DMS79 (cell line): Measurements from ENCODE around the gene GLI2.

Experiments used
- DNase-seq: peaks from one replicate; lab custom pipeline; 2025; lab: John Stamatoyannopoulos, UW

Gene GLI2

DNA sequence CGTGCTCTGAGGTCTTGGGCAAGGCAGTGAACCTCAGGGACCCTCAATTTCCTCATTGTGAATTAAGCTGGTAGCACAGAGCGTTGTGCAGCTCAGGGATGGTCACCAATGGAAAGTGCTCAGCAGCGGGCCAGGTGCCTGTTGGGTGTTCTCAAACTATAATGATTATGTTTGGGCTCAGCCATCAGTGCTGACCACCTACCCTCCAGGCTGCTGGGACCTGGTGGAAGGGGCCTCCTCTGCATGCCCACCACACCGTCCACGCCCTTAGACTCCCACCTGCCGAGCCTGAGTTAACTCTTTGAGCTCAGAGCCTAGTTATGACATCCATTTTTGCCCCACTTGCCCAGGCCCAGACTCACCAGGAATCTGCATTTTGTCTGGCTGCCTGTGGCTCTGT, 35.0 kb downstream of the GLI2 start:
- DNase-seq: no peak

DNA sequence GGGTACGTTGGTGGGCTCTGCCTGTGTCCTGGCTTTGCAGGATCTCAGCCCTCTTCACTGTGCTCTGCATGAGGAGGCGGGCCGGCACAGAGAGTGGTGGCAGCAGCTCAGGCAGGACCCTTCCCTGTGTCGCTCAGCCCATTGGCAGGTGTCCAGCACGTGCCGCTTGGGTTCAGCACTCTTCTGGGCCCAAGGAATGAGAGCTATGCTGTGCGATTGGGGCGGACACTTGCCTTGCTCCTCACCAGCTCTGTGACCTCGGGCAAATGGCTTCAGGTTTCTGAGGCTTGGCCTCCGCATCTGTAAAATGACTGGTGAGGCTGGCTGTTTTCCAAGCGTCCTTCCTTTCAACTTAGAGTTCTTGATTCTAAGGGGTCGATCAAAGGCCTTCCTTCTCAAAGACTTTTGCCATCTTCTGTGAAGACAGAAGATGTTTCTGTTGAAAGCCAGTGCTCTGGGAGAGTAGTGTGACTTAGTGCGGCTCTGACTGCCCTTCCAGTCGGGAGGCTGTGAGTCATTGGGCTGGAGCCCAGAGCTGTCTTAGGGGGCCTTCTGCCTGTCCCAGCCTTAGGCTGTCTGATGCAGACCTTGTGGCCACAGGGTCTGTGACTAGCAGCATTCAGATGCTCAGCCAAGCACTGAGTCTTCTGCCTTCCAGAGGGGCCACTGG, 35.6 kb downstream of the GLI2 start:
- DNase-seq: no peak

DNA sequence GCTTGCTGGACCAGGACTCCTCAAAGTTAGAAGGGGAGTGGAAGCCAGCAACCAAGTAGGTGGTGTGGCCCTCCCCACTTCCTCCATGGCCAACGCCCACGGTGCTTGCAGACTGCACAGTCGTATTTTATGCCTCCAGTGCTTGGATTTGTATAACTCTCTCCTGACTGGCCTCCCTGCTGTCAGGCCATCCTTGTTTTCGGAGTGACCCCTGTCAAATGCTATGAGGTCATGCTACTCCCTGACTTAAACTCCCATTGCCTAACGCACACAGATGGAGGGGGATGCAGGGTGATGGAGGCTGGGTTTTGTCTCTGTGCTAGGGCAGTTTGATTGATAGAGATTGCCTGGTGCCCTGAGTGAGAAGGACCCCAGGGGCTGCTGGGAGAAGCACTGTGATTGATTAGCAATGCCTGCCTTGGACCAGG, 36.1 kb downstream of the GLI2 start:
- DNase-seq: no peak

DNA sequence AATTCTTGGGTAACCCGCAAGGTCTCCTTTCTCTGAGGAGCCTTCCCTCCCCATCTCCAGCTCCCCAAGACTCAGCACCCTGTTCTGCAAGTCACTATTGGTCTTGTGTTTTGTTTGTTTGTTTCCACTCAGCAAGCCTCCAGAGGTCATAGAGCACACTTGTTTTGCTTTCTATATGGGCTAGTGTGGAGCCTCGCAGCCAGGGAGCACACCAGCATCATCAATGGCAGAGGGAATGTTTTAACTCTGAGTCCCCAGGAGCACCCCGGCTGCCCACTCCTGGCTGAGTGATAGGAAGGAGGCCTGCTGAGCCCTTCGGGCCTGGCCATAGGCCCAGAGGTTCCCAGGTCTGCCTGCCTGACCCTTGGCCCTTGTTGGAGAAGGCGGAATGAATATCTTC, 36.6 kb downstream of the GLI2 start:
- DNase-seq: no peak

DNA sequence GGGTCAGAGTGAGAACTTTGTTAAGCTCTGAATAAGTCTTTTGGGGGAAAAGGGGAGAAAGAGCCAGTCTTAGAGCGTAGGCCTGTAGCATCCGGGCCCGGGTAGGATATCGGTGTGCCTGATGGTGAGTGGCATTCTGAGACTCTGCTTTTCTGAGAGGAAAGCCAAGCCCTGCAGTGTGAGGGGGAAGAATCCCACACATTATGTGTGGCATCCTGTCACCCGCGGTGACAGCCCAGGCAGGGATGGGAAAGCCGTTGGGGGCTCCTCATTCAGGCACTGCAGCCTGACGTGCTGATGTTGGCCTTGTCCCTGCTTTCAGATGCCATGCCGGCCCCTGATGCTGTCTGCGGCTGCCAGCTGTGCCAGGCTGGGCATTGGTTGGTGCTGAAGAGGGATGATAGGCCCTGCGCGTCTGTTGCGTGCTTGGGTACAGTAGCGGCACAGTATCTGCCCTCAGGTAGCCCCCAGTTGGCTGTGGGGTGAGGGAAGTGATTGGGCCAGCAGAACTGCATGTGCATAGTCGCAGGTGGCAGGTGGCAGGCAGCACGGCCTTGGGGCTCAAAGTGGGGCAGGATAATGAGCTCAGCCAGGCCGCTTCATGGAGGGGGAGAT, 37.6 kb downstream of the GLI2 start:
- no peak for DNase-seq

DNA sequence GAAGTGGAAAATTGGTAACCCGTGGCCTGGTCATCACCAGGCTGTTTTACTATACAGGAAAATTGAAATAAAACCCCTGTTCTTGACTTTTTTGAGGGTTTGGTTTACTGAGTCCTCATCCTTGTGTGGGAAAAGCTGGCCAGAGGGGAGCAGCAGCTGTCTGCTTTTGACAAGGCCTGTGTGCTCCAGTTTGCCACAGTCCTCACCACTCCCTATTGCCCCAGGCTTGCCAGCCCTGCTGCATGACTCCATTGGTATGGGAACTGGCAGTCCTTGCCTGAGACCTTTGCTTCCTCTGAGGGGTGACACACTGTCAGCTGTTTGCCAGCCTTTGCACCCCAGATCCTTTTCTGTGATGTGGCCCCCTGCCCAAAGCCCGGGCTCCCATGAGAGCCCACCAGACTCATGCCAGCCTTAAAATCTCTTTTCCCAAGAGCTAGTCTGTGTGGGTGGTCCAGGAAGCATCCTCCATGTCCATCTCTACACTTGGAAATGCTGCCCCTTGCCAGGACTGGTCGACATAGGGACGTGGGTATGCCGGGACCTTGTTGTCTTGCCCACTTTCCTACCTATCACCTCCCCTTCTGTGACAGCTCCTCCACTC, 39.0 kb downstream of the GLI2 start:
- no peak for DNase-seq

DNA sequence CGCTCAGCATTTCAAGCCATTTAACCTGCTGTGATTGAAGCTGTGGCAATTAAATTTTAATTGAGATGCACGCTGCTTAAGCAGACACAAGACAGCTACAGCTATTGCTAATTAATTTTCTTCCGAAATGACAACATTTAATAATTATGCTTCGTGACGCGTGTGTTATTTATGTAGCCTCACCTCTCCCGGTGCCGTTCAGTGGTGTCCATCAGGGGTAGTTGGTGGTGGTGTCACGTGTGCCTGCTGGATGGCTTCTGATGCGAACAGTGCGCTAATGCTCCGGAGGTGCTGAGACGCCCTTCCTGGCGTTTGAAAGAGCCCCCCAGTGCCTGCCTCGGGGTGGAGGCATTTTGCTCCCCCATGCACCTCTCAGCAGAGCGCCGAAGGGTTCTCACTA, 39.5 kb downstream of the GLI2 start:
- DNase-seq: no peak

DNA sequence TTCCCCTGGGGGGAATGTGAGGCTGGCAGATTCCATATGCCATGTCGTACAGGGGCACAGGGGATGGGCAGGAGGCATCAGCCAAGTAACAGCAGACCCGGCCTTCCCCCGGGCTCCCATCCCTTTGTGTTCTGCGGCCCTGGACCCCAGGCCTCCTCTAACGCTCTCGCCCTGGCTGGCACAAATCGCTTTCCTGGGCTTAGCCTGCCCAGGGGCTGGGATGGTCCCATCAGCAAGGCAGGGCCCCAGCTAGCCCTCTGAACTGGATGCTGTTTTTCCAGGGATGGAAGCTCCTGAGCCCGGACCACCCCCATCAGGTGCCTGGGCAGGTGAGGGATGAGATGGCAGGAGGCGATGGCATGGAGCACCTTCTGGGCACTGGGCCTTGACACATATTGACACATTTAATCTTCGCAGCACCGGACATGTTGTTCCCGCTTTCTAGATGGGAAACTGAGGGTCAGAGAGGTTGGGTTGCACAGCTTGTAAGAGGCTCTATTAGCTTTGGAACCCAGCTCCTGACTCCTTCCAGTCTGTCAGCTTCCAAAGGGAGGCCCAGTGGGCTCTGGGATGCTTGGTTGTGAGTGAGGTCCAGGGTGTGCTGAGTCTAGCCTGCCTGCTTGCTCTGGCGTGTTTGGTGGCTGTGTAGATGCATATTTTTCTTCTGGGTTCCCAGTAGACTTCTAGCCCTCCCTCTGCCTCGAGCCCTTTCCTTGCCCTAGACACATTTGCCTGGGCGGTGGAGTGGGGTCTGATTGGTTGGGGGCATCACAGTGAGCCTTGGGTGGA, 40.3 kb downstream of the GLI2 start:
- DNase-seq: no peak

DNA sequence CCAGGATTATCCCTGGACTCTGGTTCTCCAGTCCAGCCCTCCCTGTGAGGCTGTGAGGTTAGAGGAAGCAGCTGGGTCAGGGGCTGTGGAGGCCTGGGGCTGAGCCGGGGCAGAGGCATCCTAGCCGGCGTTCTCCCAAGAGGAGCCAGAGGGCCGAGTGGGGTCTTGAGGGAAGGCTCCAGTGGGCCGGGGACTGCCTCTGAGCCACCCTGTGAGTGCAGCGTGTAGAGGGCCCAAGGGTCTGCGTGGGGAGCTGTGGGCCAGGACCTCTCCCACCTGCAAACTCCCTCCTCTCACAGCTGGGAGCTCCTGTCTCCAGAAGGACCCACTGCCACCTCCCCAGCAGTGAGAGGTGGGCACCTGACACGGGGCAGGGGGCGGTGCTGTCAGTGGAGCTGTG, 41.0 kb downstream of the GLI2 start:
- DNase-seq: no peak

DNA sequence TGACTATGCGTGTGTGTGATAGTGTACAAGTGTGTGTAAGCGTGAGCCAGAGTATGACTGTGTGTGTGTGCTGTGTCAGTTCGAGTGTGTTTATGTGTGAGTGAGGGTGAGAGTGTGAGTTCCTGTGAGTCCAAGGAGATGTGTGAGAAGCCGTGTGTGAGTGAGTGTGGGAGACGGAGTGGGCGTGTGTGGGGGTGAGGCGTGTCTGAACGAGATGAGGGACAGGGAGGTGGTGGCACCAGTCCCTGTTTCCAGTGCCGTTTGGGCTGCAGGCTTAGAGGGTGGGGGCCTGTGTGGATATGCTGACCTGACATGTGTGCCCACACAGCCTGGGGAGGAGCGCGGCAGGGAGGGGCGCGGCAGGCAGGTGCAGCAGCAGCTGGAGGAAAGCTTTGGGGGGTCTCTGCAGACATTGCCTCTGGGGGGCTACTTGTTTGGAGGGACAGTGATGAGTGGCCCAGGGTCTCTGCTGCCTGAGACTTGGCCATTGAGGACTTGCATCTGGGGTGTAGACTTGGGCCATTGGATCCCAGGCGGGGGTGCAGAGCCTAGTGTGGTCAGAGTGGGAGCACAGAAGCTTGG, 41.6 kb downstream of the GLI2 start:
- no peak for DNase-seq

DNA sequence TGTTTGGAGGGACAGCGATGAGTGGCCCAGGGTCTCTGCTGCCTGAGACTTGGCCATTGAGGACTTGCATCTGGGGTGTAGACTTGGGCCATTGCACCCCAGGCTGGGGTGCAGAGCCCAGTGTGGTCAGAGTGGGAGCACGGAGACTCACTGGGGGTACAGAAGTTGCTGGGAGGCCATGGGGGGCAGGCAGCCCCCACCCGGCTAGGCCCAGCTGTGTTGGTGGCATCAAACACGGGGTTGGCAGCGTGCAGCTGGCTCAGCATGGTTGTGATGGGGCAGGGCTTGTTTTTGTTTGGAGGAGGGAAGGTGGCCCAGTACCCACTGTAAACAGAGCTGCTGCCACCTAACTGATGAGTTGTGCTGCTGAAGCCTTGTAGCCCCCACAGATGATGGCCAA, 42.1 kb downstream of the GLI2 start:
- no peak for DNase-seq

DNA sequence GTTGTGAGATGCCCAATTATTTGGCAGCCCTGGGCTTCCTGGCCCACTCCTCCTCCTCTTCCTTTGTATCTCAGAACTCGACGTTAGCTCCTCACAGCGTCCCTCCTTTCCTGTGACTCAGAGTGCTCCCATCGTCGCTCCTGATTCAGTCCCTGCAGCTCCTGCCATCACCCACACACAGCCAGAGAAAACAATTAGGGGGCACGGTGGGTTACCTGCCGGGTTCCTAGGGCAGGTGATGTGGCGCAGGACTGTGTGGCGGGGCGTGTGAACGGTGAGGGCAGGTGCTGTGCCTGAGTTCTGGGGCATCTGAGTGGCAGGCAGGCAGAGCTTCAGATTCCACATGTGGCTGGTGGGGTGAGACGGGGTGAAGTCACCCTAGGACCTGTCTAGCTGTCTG, 42.6 kb downstream of the GLI2 start:
- DNase-seq: no peak

DNA sequence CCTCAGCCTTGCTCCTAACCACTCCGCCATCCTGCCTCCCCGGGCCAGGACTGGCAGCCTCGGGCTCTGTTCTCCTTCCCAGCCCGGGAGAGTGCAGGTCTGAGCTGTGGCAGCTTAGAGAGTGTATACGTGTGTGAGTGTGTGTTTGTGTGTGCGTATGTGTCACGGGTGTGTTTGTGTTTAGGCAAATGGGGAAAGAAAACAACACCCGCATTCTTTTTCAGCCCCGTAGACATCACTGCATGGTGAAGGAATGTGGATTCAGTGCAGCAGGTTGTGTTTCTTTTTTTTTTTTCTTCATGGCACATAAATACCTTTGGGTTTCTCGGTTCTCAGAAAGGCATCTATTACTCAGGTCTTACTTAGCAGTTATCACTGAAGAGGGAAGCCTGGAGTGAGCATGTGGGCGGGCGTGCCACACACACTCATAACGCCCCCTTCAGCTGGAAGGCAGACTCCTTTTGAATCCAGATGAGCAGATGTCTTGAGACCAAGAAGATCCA, 44.2 kb downstream of the GLI2 start:
- no peak for DNase-seq

DNA sequence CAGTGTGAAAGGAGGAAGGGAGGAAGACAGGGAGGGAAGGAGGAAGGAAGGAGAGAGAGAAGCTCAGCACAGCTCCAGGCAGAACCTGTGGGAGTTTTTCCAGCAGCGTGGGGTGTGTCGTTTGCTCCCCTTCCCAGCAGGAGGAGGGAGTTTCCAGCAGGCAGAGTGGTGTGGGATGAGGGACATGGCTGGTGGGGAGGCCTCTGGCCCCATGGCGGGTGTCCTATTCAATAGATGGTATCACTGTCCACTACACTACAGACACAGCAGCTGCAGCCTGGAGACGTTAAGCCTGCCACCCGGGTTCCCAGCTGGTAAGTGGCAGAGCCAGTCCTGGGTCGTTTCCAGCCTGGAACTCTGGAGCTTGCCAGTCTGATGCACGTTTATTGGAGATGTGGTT, 44.7 kb downstream of the GLI2 start:
- DNase-seq: no peak

DNA sequence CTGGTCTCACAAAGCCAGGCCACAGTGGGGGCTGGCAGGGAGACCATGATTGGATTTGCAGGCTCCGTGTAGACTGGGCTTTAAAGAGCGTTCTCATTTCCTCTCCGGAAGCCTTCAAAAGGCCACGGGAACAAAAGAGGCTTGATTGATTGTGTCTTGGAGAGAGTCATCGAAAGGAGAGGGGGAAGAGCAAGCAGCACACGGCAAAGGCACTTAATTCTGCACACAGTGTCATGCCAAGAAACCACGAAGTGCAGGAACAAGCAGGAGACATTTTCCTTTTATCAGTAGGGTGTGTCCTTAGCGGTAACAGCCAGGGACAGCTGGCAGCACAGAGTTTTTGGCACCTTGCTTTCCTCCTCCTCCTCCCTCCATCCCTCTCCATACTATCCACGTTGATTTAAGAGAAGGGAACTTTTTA, 47.7 kb downstream of the GLI2 start:
- peak; percentile 94 for DNase-seq

DNA sequence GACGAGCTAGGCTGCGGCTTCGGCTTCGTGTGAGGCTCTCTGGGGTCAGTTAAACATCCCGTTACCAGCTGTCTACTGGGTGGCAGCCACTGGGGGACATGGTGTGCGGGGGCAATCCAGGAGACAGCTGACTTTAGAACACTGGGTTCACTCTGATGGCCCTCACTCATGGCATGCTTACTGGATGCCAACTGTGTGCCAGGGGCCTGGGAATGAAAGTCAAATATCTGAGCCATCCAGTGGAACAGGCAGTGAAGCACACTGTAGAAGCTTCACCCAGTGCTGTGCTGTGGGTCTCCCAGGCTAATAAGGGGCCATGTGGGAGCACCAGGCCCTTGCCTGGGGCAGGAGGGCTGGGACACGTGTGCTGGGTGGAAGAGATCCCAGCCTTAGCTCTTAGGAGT, 48.3 kb downstream of the GLI2 start:
- DNase-seq: peak; percentile 54
